SW480 (cell line): ENCODE data around the gene GIT1.

ENCODE experiments used
- DNase-seq: peaks from one replicate; pipeline ENCODE4 v3.0.0-alpha.2; 2016; ENCODE audit warnings: low spot score

The GIT1 gene

GRCh38 chr17:29593591-29594518 is 4.4 kb upstream of the GIT1 start:
- peak; percentile 40 for DNase-seq

GRCh38 chr17:29592850-29593551 is 3.6 kb upstream of the GIT1 start, which contains the start of gene ANKRD13B:
ANKRD13B (plus strand) TSS chr17:29593132; CDS start chr17:29593622, 490 bp downstream.
- DNase-seq, result peak; percentile 62

GRCh38 chr17:29591737-29592608 is 2.5 kb upstream of the GIT1 start:
- DNase-seq, result peak; percentile 85

- peak; percentile 76 for DNase-seq
These were observed 1.8 kb upstream of the GIT1 start for GRCh38 chr17:29591146-29591736.

- DNase-seq, result peak; percentile 82
These were observed 1.1 kb upstream of the GIT1 start for GRCh38 chr17:29590411-29591145.

- peak; percentile 35 for DNase-seq
These were observed 661 bp downstream of the GIT1 start for GRCh38 chr17:29588562-29589411.

GRCh38 chr17:29588017-29588561 is 1.4 kb downstream of the GIT1 start:
- no peak for DNase-seq

GRCh38 chr17:29587591-29587990 is 1.9 kb downstream of the GIT1 start:
- no peak for DNase-seq

- no peak for DNase-seq
These were observed 2.6 kb downstream of the GIT1 start for GRCh38 chr17:29586676-29587469.

- no peak for DNase-seq
These were observed 4.2 kb downstream of the GIT1 start for GRCh38 chr17:29585080-29585751.

- no peak for DNase-seq
These were observed 4.9 kb downstream of the GIT1 start for GRCh38 chr17:29584452-29585079.

- DNase-seq, result no peak
These were observed 5.9 kb downstream of the GIT1 start for GRCh38 chr17:29583324-29584248.

GRCh38 chr17:29582772-29583171 is 6.7 kb downstream of the GIT1 start:
- no peak for DNase-seq

- DNase-seq, result no peak
These were observed 7.1 kb downstream of the GIT1 start for GRCh38 chr17:29582254-29582765.

GRCh38 chr17:29581583-29582253 is 7.7 kb downstream of the GIT1 start:
- no peak for DNase-seq
